T1000 (cell line): Measurements from ENCODE around the gene DNA2.
"Not testable (repeated sequence)": the region's sequence is repeated elsewhere in the genome, so short reads cannot be mapped to it uniquely, and the experiment has no call there.

Experiments
- DNase-seq: peaks from one replicate; lab custom pipeline; 2025; ENCODE audit warnings: mixed read lengths; lab: John Stamatoyannopoulos, UW

Gene DNA2

GRCh38 chr10:68449698-68450097 lies 22.1 kb downstream of the DNA2 start:
- DNase-seq: not testable (repeated sequence)

- DNase-seq: no peak
Observed at GRCh38 chr10:68446179-68446578, 25.6 kb downstream of the DNA2 start.

- no peak for DNase-seq
Observed at GRCh38 chr10:68442971-68443370, 28.8 kb downstream of the DNA2 start.

- no peak for DNase-seq
Observed at GRCh38 chr10:68440898-68441297, 30.9 kb downstream of the DNA2 start.

- DNase-seq: no peak
Observed at GRCh38 chr10:68435803-68436202, 36.0 kb downstream of the DNA2 start.

GRCh38 chr10:68434657-68435056 lies 37.1 kb downstream of the DNA2 start:
- DNase-seq: no peak

GRCh38 chr10:68428396-68429104 lies 43.2 kb downstream of the DNA2 start:
- no peak for DNase-seq

GRCh38 chr10:68424454-68425014 lies 47.2 kb downstream of the DNA2 start:
- no peak for DNase-seq

- DNase-seq: no peak
Observed at GRCh38 chr10:68423522-68423921, 48.3 kb downstream of the DNA2 start.

- no peak for DNase-seq
Observed at GRCh38 chr10:68419376-68419775, 52.4 kb downstream of the DNA2 start.

GRCh38 chr10:68408898-68409518 lies 62.8 kb downstream of the DNA2 start:
- no peak for DNase-seq

GRCh38 chr10:68406815-68407548 lies 64.8 kb downstream of the DNA2 start, which contains the start of gene RUFY2:
TSS of gene RUFY2 (minus strand) at chr10:68407277. CDS start at chr10:68407189, 88 bp downstream.
- DNase-seq: peak; percentile 92

- peak; percentile 54 for DNase-seq
Observed at GRCh38 chr10:68406111-68406814, 65.5 kb downstream of the DNA2 start.

- no peak for DNase-seq
Observed at GRCh38 chr10:68403701-68404100, 68.1 kb downstream of the DNA2 start.

GRCh38 chr10:68402276-68402675 lies 69.5 kb downstream of the DNA2 start:
- no peak for DNase-seq

GRCh38 chr10:68397005-68397404 lies 74.8 kb downstream of the DNA2 start:
- no peak for DNase-seq

- no peak for DNase-seq
Observed at GRCh38 chr10:68385740-68386139, 86.0 kb downstream of the DNA2 start.

- no peak for DNase-seq
Observed at GRCh38 chr10:68371604-68372003, 100.2 kb downstream of the DNA2 start.

GRCh38 chr10:68367121-68367520 lies 104.7 kb downstream of the DNA2 start:
- DNase-seq: no peak

GRCh38 chr10:68366600-68366999 lies 105.2 kb downstream of the DNA2 start:
- DNase-seq: no peak

GRCh38 chr10:68365611-68366010 lies 106.2 kb downstream of the DNA2 start:
- no peak for DNase-seq
